OCI-LY7 (cell line): ENCODE data around the gene FCSK.

ENCODE experiments used
- CTCF ChIP-seq: fragments of 200-600 bp; sonication (generic); conservative IDR thresholded peaks from 2 replicates; pipeline ENCODE4 v1.5.1; 2014; ENCODE audit warnings: mild to moderate bottlenecking, antibody characterized with exemption, low read length, moderate library complexity, mixed read lengths
- EZH2phosphoT487 ChIP-seq: fragments of 200-600 bp; sonication (generic); IDR thresholded peaks from 2 replicates; pipeline ENCODE4 v1.6.1; 2018; ENCODE audit warnings: low read depth, borderline replicate concordance, mild to moderate bottlenecking, mixed run types, antibody characterized with exemption, low read length, moderate library complexity, mixed read lengths

DNA sequence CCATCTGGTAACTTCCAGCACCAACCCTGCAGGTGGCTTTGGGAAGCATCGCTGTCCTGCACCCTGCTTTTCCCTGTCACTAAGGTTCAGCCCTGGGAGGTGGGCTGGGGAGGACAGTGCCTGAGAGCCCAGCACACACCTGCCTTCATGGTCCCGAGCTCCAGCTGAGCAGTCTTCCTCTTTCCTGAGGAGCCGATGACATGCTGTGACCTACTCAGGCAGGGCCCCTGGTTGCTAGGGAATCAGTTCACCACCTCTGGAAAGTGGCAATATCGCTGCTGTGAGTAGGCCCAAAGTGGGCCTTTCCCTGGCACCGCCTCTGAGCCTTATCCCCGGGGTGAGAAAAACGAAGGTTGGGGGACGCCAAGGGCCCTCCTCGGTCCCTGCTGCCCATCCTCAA, 33.4 kb upstream of the FCSK start:
- TF ChIP-seq CTCF (no peak), EZH2phosphoT487 (no peak)
